GM23338 (cell line): ENCODE results near the gene TNFAIP8L1. TPM values are rescaled to one million over a fixed set of nuclear protein-coding genes. Genes with fewer than 3 reads are reported as not detected.

ENCODE experiments used
- ATAC-seq: fragments of 200-7000 bp; cut with Tn5 transposase; 3 replicates; pipeline ENCODE4 v1.9.1; 2020
- DNase-seq: peaks from one replicate; pipeline ENCODE4 v3.0.0-alpha.2; 2015; ENCODE audit warnings: low spot score
- H2AFZ ChIP-seq: fragments of 200-600 bp; sonication (generic); 2 replicates; pipeline ENCODE4 v1.8.0; 2016; ENCODE audit warnings: antibody characterized with exemption, mild to moderate bottlenecking, moderate library complexity
- H3F3A ChIP-seq: fragments of 200-600 bp; sonication (generic); replicated peaks from 2 replicates; pipeline ENCODE4 v1.8.0; 2017; ENCODE audit warnings: antibody characterized with exemption, mixed run types, low read depth
- H3K27ac ChIP-seq: fragments of 200-600 bp; sonication (generic); 2 replicates; pipeline ENCODE4 v1.6.1; 2016; ENCODE audit warnings: low read depth
- H3K27me3 ChIP-seq: fragments of 200-600 bp; sonication (generic); 2 replicates; pipeline ENCODE4 v1.8.0; 2016; ENCODE audit warnings: mild to moderate bottlenecking, mixed run types, moderate library complexity; ENCODE audit not compliant: insufficient read depth
- H3K36me3 ChIP-seq: fragments of 200-600 bp; sonication (generic); 2 replicates; pipeline ENCODE4 v1.8.0; 2016; ENCODE audit warnings: mild to moderate bottlenecking; ENCODE audit not compliant: insufficient read depth
- H3K4me1 ChIP-seq: fragments of 200-600 bp; sonication (generic); 2 replicates; pipeline ENCODE4 v1.8.0; 2016; ENCODE audit warnings: mild to moderate bottlenecking, moderate library complexity; ENCODE audit not compliant: insufficient read depth
- H3K4me2 ChIP-seq: fragments of 200-600 bp; sonication (generic); 2 replicates; pipeline ENCODE4 v1.7.1; 2017; ENCODE audit warnings: mixed run types
- H3K4me3 ChIP-seq: fragments of 200-600 bp; sonication (generic); 2 replicates; pipeline ENCODE4 v1.6.1; 2016; ENCODE audit warnings: mixed run types
- H3K79me2 ChIP-seq: fragments of 200-600 bp; sonication (generic); replicated peaks from 2 replicates; pipeline ENCODE4 v1.8.0; 2017; ENCODE audit warnings: mild to moderate bottlenecking; ENCODE audit not compliant: insufficient read depth
- H3K9me2 ChIP-seq: fragments of 200-600 bp; sonication (generic); 2 replicates; pipeline ENCODE4 v1.8.0; 2017; ENCODE audit not compliant: insufficient read depth
- H4K20me1 ChIP-seq: fragments of 200-600 bp; sonication (generic); replicated peaks from 2 replicates; pipeline ENCODE4 v1.8.0; 2017; ENCODE audit warnings: mild to moderate bottlenecking; ENCODE audit not compliant: insufficient read depth
- H3K27ac Mint-ChIP-seq: 2 replicates; pipeline ENCODE4 v1.8.0; 2020; ENCODE audit warnings: inconsistent platforms, mild to moderate bottlenecking, moderate library complexity, mixed read lengths
- H3K27me3 Mint-ChIP-seq: 3 replicates; pipeline ENCODE4 v1.8.0; 2022; ENCODE audit warnings: low read depth, mild to moderate bottlenecking, moderate library complexity, mixed read lengths, inconsistent platforms; ENCODE audit not compliant: insufficient read depth, poor library complexity
- H3K36me3 Mint-ChIP-seq: 3 replicates; pipeline ENCODE4 v1.8.0; 2021; ENCODE audit warnings: low read depth, mild to moderate bottlenecking, inconsistent platforms, moderate library complexity, mixed read lengths
- H3K4me1 Mint-ChIP-seq: 3 replicates; pipeline ENCODE4 v1.8.0; 2020; ENCODE audit warnings: mild to moderate bottlenecking, inconsistent platforms, mixed read lengths
- H3K4me3 Mint-ChIP-seq: 3 replicates; pipeline ENCODE4 v1.8.0; 2021; ENCODE audit warnings: moderate library complexity, mild to moderate bottlenecking, inconsistent platforms, mixed read lengths
- H3K9me3 Mint-ChIP-seq: 3 replicates; pipeline ENCODE4 v1.8.0; 2020; ENCODE audit warnings: moderate library complexity, mild to moderate bottlenecking, inconsistent platforms, mixed read lengths
- ETS1 ChIP-seq: IDR thresholded peaks from 2 replicates; pipeline ENCODE4 v1.6.1; 2016; ENCODE audit warnings: antibody characterized with exemption
- EZH2 ChIP-seq: fragments of 200-600 bp; sonication (generic); IDR thresholded peaks from one replicate; pipeline ENCODE4 v1.8.0; 2017; ENCODE audit warnings: antibody characterized with exemption, mild to moderate bottlenecking, low read depth; ENCODE audit not compliant: unreplicated experiment
- EZH2phosphoT487 ChIP-seq: fragments of 200-600 bp; sonication (generic); IDR thresholded peaks from one replicate; pipeline ENCODE4 v1.8.1; 2018; ENCODE audit warnings: antibody characterized with exemption; ENCODE audit not compliant: unreplicated experiment
- JUNB ChIP-seq: IDR thresholded peaks from one replicate; pipeline ENCODE4 v1.6.1; 2016; ENCODE audit warnings: antibody characterized with exemption; ENCODE audit not compliant: unreplicated experiment
- POLR2AphosphoS5 ChIP-seq: IDR thresholded peaks from 2 replicates; pipeline ENCODE4 v1.6.1; 2016; ENCODE audit warnings: antibody characterized with exemption, low read depth
- ZNF331 ChIP-seq: fragments of 250-450 bp; sonication (Bioruptor Pico); IDR thresholded peaks from 2 replicates; pipeline ENCODE4 v1.5.0; 2020; ENCODE audit warnings: low read depth, mild to moderate bottlenecking, moderate library complexity
- ZNF462 ChIP-seq: fragments of 250-450 bp; sonication (Bioruptor Pico); IDR thresholded peaks from 2 replicates; pipeline ENCODE4 v1.5.0; 2020; ENCODE audit warnings: mild to moderate bottlenecking, moderate library complexity
- polyA plus RNA-seq: library from polyadenylated mRNA; unstranded; fragments of >200 nt; fragmentation: Nextera tagmentation; extraction: Ambion mirVana; gene quantifications from 2 replicates; pipeline ENCODE4 v1.2.1, GENCODE V29; 2016
- total RNA-seq: library from RNA; depleted of rRNA; stranded (reverse); fragments of >200 nt; shearing (Covaris generic); gene quantifications from 2 replicates; pipeline ENCODE4 v1.2.3, GENCODE V29; 2014

The TNFAIP8L1 gene
- total and polyA plus RNA-seq, 2 experiments from 2014 or later, result 2.7 to 4.1 TPM

- peaks cover 14% of the 10 kb centered on the region for H3K4me1 Mint-ChIP-seq
- H3K4me3 Mint-ChIP-seq, result no peak overlapping the region
- peaks cover 5% of the 10 kb centered on the region; the same call in 2 of the 3 replicates for H3K36me3 Mint-ChIP-seq
- DNase-seq, result no peak
- Histone ChIP-seq H3K4me2 (no peak overlapping the region), H4K20me1 (peaks cover 2% of the 10 kb centered on the region; the same call in 1 of the 2 replicates), H3K4me1 (0 out of 2 replicates have a peak, but pooled peaks cover 9% of the 10 kb centered on the region), H3K4me3 (no peak overlapping the region), H2AFZ (no peak overlapping the region), H3K36me3 (no peaks in the 10 kb centered on the region), H3F3A (peaks cover 27% of the 10 kb centered on the region; the same call in 1 of the 2 replicates), H3K79me2 (peaks cover 10% of the 10 kb centered on the region), H3K27me3 (no peaks in the 10 kb centered on the region), H3K27ac (no peak overlapping the region), H3K9me2 (no peaks in the 10 kb centered on the region)
- H3K27ac Mint-ChIP-seq, result no peak overlapping the region
- H3K9me3 Mint-ChIP-seq, result peaks cover under 1% of the 10 kb centered on the region; the same call in 1 of the 3 replicates
- TF ChIP-seq ETS1 (no peak), ZNF462 (CRISPR knock-in tag) (no peak), POLR2AphosphoS5 (no peak), EZH2phosphoT487 (no peak), ZNF331 (CRISPR knock-in tag) (no peak), EZH2 (no peak), JUNB (no peak)
- peaks cover 22% of the 10 kb centered on the region for H3K27me3 Mint-ChIP-seq
- no peak for ATAC-seq
Observed at GRCh38 chr19:4673726-4674125, 34.4 kb downstream of the TNFAIP8L1 start.
